Measurements from ENCODE around the gene CEBPA.

GRCh38 chr19:33288666-33289065 is 13.7 kb downstream of the CEBPA start:
- TF ChIP-seq, protein P1, sequence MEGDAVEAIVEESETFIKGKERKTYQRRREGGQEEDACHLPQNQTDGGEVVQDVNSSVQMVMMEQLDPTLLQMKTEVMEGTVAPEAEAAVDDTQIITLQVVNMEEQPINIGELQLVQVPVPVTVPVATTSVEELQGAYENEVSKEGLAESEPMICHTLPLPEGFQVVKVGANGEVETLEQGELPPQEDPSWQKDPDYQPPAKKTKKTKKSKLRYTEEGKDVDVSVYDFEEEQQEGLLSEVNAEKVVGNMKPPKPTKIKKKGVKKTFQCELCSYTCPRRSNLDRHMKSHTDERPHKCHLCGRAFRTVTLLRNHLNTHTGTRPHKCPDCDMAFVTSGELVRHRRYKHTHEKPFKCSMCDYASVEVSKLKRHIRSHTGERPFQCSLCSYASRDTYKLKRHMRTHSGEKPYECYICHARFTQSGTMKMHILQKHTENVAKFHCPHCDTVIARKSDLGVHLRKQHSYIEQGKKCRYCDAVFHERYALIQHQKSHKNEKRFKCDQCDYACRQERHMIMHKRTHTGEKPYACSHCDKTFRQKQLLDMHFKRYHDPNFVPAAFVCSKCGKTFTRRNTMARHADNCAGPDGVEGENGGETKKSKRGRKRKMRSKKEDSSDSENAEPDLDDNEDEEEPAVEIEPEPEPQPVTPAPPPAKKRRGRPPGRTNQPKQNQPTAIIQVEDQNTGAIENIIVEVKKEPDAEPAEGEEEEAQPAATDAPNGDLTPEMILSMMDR (IDR thresholded peaks at IDR 0.05), result no peak
- no peak for TF ChIP-seq POLR2A (IDR thresholded peaks at IDR 0.05)
